ENCODE results near the gene SGK1.

- no peak for TF ChIP-seq CTCF (conservative IDR thresholded peaks at IDR 0.05 in 1 of 2, IDR thresholded peaks at IDR 0.05 in 1 of 2; ENCODE audit: extremely low read depth in 1 of 2, insufficient read depth in 1 of 2, low read depth in 1 of 2, low read length in 2 of 2)
- TF ChIP-seq EZH2 (IDR thresholded peaks at IDR 0.05; ENCODE audit: borderline replicate concordance, low read length) = no peak
These were observed 119.8 kb downstream of the SGK1 start for GRCh38 chr6:134198093-134198492.

Data from mammary epithelial cell (primary cell).